Omental fat pad (tissue), 4 donors: Measurements from ENCODE around the gene NUDT7. TPM values are rescaled to one million over a fixed set of nuclear protein-coding genes. Genes with fewer than 3 reads are reported as not detected.

ENCODE experiments used
- ATAC-seq: fragments of 150-250 bp; one replicate; pipeline ENCODE4 v1.9.1; 2016; ENCODE audit warnings: mild to moderate bottlenecking, moderate library complexity; ENCODE audit not compliant: low FRiP score
- DNase-seq: peaks from one replicate; pipeline ENCODE4 v3.0.0-alpha.2; 2019; ENCODE audit warnings: low spot score
- CTCF ChIP-seq, 3 donors: fragments of 450-650 bp; IDR thresholded peaks; one replicate each; pipeline ENCODE4 v1.5.1; 2016 to 2017; ENCODE audit warnings: antibody characterized with exemption in 3 of 3, mild to moderate bottlenecking in 3 of 3, moderate library complexity in 2 of 3
- total RNA-seq, 4 donors: library from RNA; depleted of rRNA; stranded (reverse); fragments of >200 nt; gene quantifications; one replicate each; pipeline ENCODE4 v1.1.0, GENCODE V29; 2016

The NUDT7 gene
- total RNA-seq, 4 donors from 2014 or later: 4.4 to 20.0 (median 12.4) TPM

DNA sequence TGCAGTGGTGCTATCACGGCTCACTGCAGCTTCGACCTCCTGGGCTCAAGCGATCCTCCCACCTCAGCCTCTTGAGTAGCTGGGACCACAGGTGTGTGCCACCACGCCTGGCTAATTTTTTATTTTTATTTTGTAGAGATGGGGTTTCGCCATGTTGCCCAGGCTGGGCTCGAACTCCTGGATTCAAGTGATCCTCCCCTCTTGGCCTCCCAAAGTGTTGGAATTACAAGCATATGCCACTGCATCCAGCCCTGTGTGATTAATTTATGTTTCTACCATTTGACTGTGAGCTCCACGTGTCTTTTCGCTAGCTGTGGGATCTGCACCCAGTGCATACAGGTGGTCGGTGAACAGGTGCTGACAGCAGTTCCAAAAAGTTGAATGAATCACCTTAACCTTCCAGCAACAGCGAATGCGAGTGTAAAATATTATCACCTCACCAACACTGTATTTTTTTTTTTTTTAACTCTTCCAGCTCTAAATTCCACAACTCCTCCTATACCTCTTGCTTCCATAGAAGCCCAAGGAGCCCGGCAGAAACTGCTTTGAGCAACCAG, 484 bp upstream of the NUDT7 start:
- DNase-seq: no peak
- no peak for ATAC-seq
- TF ChIP-seq CTCF (IDR thresholded peaks at IDR 0.05): no peak

DNA sequence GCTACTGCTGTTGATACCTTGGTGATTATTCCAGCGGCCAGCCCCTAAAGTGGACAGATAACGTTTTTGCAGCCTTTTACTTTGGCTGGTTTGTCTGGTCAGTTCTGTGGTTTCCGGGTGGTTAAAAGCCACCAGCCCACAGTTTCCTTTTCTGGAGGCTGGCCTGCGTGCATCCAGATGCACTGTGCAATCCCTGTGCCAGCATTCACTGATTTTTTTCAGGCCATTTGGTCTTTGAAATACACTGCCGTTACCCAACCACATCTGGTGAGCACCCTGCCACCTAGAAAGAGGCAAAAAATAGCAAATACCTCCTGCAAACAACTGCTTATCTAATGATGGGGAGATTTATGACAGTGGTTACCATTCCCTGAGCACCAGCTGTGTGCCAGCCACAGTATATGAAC, 797 bp downstream of the NUDT7 start:
- no peak for DNase-seq
- no peak for ATAC-seq
- TF ChIP-seq CTCF (IDR thresholded peaks at IDR 0.05): no peak

DNA sequence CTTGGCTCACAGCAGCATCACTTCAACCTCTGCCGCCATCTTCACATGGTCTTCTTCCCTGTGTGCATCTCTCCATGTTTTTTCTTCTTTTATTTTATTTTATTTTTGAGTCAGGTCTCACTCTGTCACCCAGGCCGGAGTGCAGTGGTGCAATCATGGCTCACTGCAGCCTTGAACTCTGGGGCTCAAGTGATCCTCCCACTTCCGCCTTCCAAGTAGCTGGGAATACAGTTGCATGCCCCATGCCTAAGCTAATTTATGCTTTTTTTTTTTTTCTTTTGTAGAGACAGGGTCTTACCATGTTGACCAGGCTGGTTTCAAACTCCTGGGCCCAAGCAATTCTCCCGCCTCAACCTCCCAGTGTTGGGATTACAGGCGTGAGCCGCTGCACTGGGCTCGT, 1.9 kb downstream of the NUDT7 start:
- no peak for TF ChIP-seq CTCF (IDR thresholded peaks at IDR 0.05)
- DNase-seq (no peak), ATAC-seq (no peak)

DNA sequence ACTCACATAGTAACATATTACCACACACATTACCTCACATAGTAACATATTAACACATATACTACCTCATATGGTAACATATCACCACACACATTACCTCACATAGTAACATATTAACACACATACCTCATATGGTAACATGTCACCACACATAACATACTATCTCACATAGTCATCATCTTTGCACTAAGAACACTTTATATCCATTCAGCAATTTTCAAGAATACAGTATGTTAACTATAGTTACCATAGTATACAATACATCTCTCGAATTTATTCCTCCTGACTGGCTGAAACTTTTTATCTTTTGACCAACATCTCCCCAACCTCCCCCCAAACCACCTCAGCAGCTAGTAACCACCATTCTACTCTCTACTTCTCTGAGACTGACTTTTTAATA, 7.6 kb downstream of the NUDT7 start:
- no peak for TF ChIP-seq CTCF (IDR thresholded peaks at IDR 0.05)
- DNase-seq (no peak), ATAC-seq (no peak)

GRCh38 chr16:77732241-77732946, 10.1 kb downstream of the NUDT7 start:
- no peak for TF ChIP-seq CTCF (IDR thresholded peaks at IDR 0.05)
- no peak for ATAC-seq
- DNase-seq: no peak

- ATAC-seq (no peak), DNase-seq (no peak)
- TF ChIP-seq CTCF (IDR thresholded peaks at IDR 0.05): no peak
These were observed 14.6 kb downstream of the NUDT7 start for GRCh38 chr16:77736879-77737278.
